HCT116 (cell line): ENCODE measurements around the gene GFM1. TPM values are rescaled to one million over a fixed set of nuclear protein-coding genes. Genes with fewer than 3 reads are reported as not detected.

Experiments used
- ATAC-seq: fragments of 200-7000 bp; cut with Tn5 transposase; 2 replicates; pipeline ENCODE4 v1.9.1; 2020; ENCODE audit warnings: mild to moderate bottlenecking, moderate library complexity
- BruUV-seq: library from RNA; stranded (reverse); fragments of 400-500 nt; replicated peaks from 2 replicates; lab custom pipeline; 2021; lab: Mats Ljungman, UMichigan
- CTCF ChIA-PET: fragments of 300-600 bp; sonication (Branson Sonifier 250); formaldehyde crosslinking; loops from one replicate; lab custom pipeline; 2021; ENCODE audit warnings: antibody characterized with exemption; lab: Charles Lee
- POLR2A ChIA-PET: fragments of 300-600, 350-600 bp; sonication (Branson Sonifier 250); formaldehyde crosslinking; loops from one replicate; lab custom pipeline; 2021; ENCODE audit warnings: antibody characterized with exemption; lab: Charles Lee
- RAD21 ChIA-PET, 2 experiments: fragments of 300-600 bp; sonication (Branson Sonifier 250); formaldehyde crosslinking; loops; one replicate each; lab custom pipeline; 2023; ENCODE audit warnings: low total read pairs in 2 of 2; ENCODE audit not compliant: uncharacterized antibody in 2 of 2, unreplicated experiment in 2 of 2, low non-redundant PET in 1 of 2; lab: Charles Lee
- DNase-seq: peaks from one replicate; pipeline ENCODE4 v3.0.0-alpha.2; 2010; ENCODE audit warnings: low read depth, low spot score
- H2AFZ ChIP-seq: fragments of 200-600 bp; shearing (Covaris generic), sonication (generic); 2 replicates; pipeline ENCODE4 v1.6.1; 2017; ENCODE audit warnings: low read depth, mixed run types, mixed read lengths, antibody characterized with exemption, low read length; ENCODE audit not compliant: poor library complexity, severe bottlenecking
- H3K27ac ChIP-seq: 2 replicates; pipeline ENCODE4 v1.5.1; 2012; ENCODE audit warnings: low read depth, low read length
- H3K27me3 ChIP-seq: fragments of 200-600 bp; sonication (generic); 2 replicates; pipeline ENCODE4 v1.6.1; 2016; ENCODE audit warnings: mixed run types, low read length, mixed read lengths; ENCODE audit not compliant: insufficient read depth
- H3K36me3 ChIP-seq, 2 experiments: fragments of 200-500 bp in 1 of 2; fragments of 200-600 bp in 1 of 2; sonication (Bioruptor generic) in 1 of 2; sonication (generic) in 1 of 2; 2 replicates each; pipeline versions ENCODE4 v1.5.1 to v1.6.1; 2014 to 2016; ENCODE audit warnings: low read length in 2 of 2, inconsistent platforms in 1 of 2, mixed read lengths in 1 of 2, mixed run types in 1 of 2; ENCODE audit not compliant: insufficient read depth in 2 of 2, control insufficient read depth in 1 of 2
- H3K4me1 ChIP-seq, 2 experiments: fragments of 200-600 bp in 1 of 2; sonication (generic) in 1 of 2; 2 replicates each; pipeline versions ENCODE4 v1.5.1 to v1.6.1; 2012 to 2017; ENCODE audit warnings: low read length in 2 of 2, inconsistent platforms in 1 of 2, mild to moderate bottlenecking in 1 of 2, mixed read lengths in 1 of 2, mixed run types in 1 of 2, moderate library complexity in 1 of 2; ENCODE audit not compliant: insufficient read depth in 2 of 2, control insufficient read depth in 1 of 2
- H3K4me2 ChIP-seq: fragments of 200-600 bp; sonication (generic); 2 replicates; pipeline ENCODE4 v1.6.1; 2017; ENCODE audit warnings: mixed run types, low read length, mixed read lengths
- H3K4me3 ChIP-seq, 2 experiments: fragments of 200-600 bp in 1 of 2; sonication (generic) in 1 of 2; replicated peaks in 1 of 2; 2 replicates each; pipeline ENCODE4 v1.5.1; 2011 to 2016; ENCODE audit warnings: low read length in 2 of 2, control low read depth in 1 of 2, low read depth in 1 of 2, mild to moderate bottlenecking in 1 of 2, mixed read lengths in 1 of 2, mixed run types in 1 of 2
- H3K79me2 ChIP-seq: fragments of 200-600 bp; sonication (generic); 2 replicates; pipeline ENCODE4 v1.6.1; 2017; ENCODE audit warnings: mild to moderate bottlenecking, mixed run types, low read length, moderate library complexity, mixed read lengths; ENCODE audit not compliant: insufficient read depth
- H3K9ac ChIP-seq: fragments of 200-600 bp; sonication (generic); 2 replicates; pipeline ENCODE4 v1.6.1; 2016; ENCODE audit warnings: low read length, mixed read lengths
- H3K9me2 ChIP-seq: fragments of 200-600 bp; sonication (generic), shearing (Covaris generic); 2 replicates; pipeline ENCODE4 v1.6.1; 2017; ENCODE audit warnings: mixed run types, mild to moderate bottlenecking, moderate library complexity; ENCODE audit not compliant: insufficient read depth
- H3K9me3 ChIP-seq, 2 experiments: fragments of 200-500 bp in 1 of 2; fragments of 200-600 bp in 1 of 2; sonication (Bioruptor generic) in 1 of 2; sonication (generic) in 1 of 2; 2 replicates each; pipeline ENCODE4 v1.6.1; 2014 to 2017; ENCODE audit warnings: low read length in 2 of 2, mixed read lengths in 2 of 2, inconsistent platforms in 1 of 2, low read depth in 1 of 2, mild to moderate bottlenecking in 1 of 2, mixed run types in 1 of 2, moderate library complexity in 1 of 2; ENCODE audit not compliant: control insufficient read depth in 1 of 2, insufficient read depth in 1 of 2
- H4K20me1 ChIP-seq: fragments of 200-600 bp; sonication (generic), shearing (Covaris generic); 2 replicates; pipeline ENCODE4 v1.6.1; 2017; ENCODE audit warnings: mixed run types, mild to moderate bottlenecking, moderate library complexity; ENCODE audit not compliant: insufficient read depth
- EGR1 ChIP-seq: IDR thresholded peaks from 2 replicates; pipeline ENCODE4 v1.6.1; 2012; ENCODE audit warnings: low read depth
- ELF1 ChIP-seq: IDR thresholded peaks from 2 replicates; pipeline ENCODE4 v1.6.1; 2012; ENCODE audit warnings: low read depth, borderline replicate concordance
- EZH2 ChIP-seq: fragments of 200-600 bp; sonication (generic); IDR thresholded peaks from 2 replicates; pipeline ENCODE4 v1.6.1; 2017; ENCODE audit warnings: antibody characterized with exemption, mixed run types
- POLR2A ChIP-seq: IDR thresholded peaks from 2 replicates; pipeline ENCODE4 v1.7.0; 2011; ENCODE audit warnings: borderline replicate concordance; ENCODE audit not compliant: insufficient read depth, insufficient read length; ENCODE audit errors: extremely low read depth
- POLR2AphosphoS5 ChIP-seq: IDR thresholded peaks from 2 replicates; pipeline ENCODE4 v1.6.1; 2011; ENCODE audit warnings: mild to moderate bottlenecking, low read depth, low read length, moderate library complexity
- RAD21 ChIP-seq: IDR thresholded peaks from 2 replicates; pipeline ENCODE4 v1.6.1; 2012; ENCODE audit warnings: low read depth, mild to moderate bottlenecking
- SP1 ChIP-seq: IDR thresholded peaks from 2 replicates; pipeline ENCODE4 v1.6.1; 2012; ENCODE audit warnings: low read depth
- SRF ChIP-seq: IDR thresholded peaks from 2 replicates; pipeline ENCODE4 v1.6.1; 2012; ENCODE audit warnings: low read depth
- TCF7L2 ChIP-seq: IDR thresholded peaks from 2 replicates; pipeline ENCODE4 v1.7.0; 2011; ENCODE audit warnings: borderline replicate concordance, inconsistent platforms; ENCODE audit not compliant: insufficient read depth, insufficient read length; ENCODE audit errors: extremely low read depth
- YY1 ChIP-seq: IDR thresholded peaks from 2 replicates; pipeline ENCODE4 v1.6.1; 2011; ENCODE audit warnings: low read length, low read depth, moderate library complexity, mild to moderate bottlenecking; ENCODE audit not compliant: insufficient replicate concordance; ENCODE audit errors: extremely low read depth
- ZFX ChIP-seq: fragments of 450-650 bp; IDR thresholded peaks from 2 replicates; pipeline ENCODE4 v1.6.1; 2017
- ZNF274 ChIP-seq: fragments of 200-500 bp; sonication (Bioruptor generic); IDR thresholded peaks from 2 replicates; pipeline ENCODE4 v1.6.1; 2014; ENCODE audit warnings: mild to moderate bottlenecking, low read depth, low read length, inconsistent platforms
- intact Hi-C: fragments of 100-400 bp; cut with micrococcal nuclease; formaldehyde crosslinking; loops from 2 replicates; pipeline ENCODE4 v1.10.0; 2022
- total RNA-seq: library from RNA; stranded (reverse); gene quantifications from one replicate; pipeline ENCODE4 v1.2.1, GENCODE V29; 2021; ENCODE audit not compliant: unreplicated experiment
- TF ChIP-seq, protein P1 (sequence below), 3 experiments: fragments of 200-600 bp in 1 of 3; sonication (generic) in 1 of 3; IDR thresholded peaks in 2 of 3; conservative IDR thresholded peaks in 1 of 3; 2 replicates each; pipeline ENCODE4 v1.5.1; 2012 to 2017; ENCODE audit warnings: low read depth in 2 of 3, low read length in 2 of 3, antibody characterized with exemption in 1 of 3, borderline replicate concordance in 1 of 3, control low read depth in 1 of 3, mild to moderate bottlenecking in 1 of 3, mixed read lengths in 1 of 3, mixed run types in 1 of 3, moderate library complexity in 1 of 3; ENCODE audit not compliant: insufficient read depth in 1 of 3
- TF ChIP-seq, protein P2 (sequence below): IDR thresholded peaks from 2 replicates; pipeline ENCODE4 v1.6.1; 2012; ENCODE audit warnings: low read depth
- TF ChIP-seq, protein P3 (sequence below): IDR thresholded peaks from 2 replicates; pipeline ENCODE4 v1.6.1; 2012

GFM1 gene
- total RNA-seq, 1 experiment from 2014 or later: 38.7 TPM

DNA sequence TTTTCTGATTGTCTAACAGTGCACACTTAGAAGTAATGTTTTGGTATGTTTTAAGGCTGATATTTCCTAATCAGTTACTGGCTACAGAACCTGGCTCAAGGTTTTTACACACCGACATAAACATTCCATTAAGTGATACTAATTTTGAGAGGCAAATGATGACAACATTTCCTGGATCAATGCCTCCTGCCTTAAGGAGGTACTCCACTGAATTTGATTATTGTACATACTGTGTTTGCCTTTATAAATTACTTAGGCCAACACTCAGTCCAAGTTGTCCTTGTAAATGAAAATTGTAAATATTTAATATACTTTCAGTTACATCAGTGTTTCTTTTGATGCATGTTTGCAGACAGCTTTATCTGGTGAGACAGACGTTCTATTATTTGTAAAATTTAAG is 52.3 kb downstream of the GFM1 start:
- H3K79me2 ChIP-seq: 0 out of 2 replicates have a peak, but pooled peaks cover 4% of the 10 kb centered on the region
- H3K27ac ChIP-seq: no peak overlapping the region
- intact Hi-C loops: no loop called here
- no peak overlapping the region for H3K4me3 ChIP-seq
- no peaks in the 10 kb centered on the region for H3K4me1 ChIP-seq
- no peak overlapping the region for H3K4me2 ChIP-seq
- no peaks in the 10 kb centered on the region for H3K9me2 ChIP-seq
- BruUV-seq: no TSS peak
- no peaks in the 10 kb centered on the region for H3K27me3 ChIP-seq
- H3K9ac ChIP-seq: no peak overlapping the region
- H4K20me1 ChIP-seq: 0 out of 2 replicates have a peak, but pooled peaks cover 5% of the 10 kb centered on the region
- H3K36me3 ChIP-seq: peaks cover 0 to 6% of the 10 kb centered on the region in 2 experiments; a peak in 2 of 4 replicates
- no peak overlapping the region for H2AFZ ChIP-seq
- ChIA-PET CTCF (no interaction called here), RAD21 (no interaction called here), POLR2A (no interaction called here)
- TF ChIP-seq ELF1 (no peak), EZH2 (no peak), POLR2A (no peak), SRF (no peak), POLR2AphosphoS5 (no peak)
- no peaks in the 10 kb centered on the region for H3K9me3 ChIP-seq
- ATAC-seq (no peak), DNase-seq (no peak)

DNA sequence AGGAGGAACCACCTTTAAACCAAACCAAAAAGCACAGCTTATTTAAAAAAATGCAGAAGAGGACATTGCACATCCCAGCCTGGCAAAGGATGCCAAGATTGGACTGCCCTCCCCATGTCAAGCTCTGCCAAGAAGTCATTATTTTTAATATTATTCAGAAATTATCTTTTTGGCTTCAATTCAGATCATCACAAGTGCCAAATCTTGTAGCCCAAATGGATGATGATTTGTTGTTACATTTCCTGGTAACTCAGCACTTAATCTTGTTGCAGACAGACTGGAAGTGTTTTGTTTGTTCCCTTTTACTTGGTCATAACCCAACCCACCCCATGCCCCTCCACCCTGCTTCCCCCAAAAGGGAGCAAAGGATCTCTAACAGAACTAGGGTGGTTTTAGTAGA is 56.2 kb downstream of the GFM1 start:
- H3K27me3 ChIP-seq: no peaks in the 10 kb centered on the region
- no peak overlapping the region for H3K4me2 ChIP-seq
- no peak for TF ChIP-seq RAD21
- no peak for TF ChIP-seq EGR1
- TF ChIP-seq, protein P1, sequence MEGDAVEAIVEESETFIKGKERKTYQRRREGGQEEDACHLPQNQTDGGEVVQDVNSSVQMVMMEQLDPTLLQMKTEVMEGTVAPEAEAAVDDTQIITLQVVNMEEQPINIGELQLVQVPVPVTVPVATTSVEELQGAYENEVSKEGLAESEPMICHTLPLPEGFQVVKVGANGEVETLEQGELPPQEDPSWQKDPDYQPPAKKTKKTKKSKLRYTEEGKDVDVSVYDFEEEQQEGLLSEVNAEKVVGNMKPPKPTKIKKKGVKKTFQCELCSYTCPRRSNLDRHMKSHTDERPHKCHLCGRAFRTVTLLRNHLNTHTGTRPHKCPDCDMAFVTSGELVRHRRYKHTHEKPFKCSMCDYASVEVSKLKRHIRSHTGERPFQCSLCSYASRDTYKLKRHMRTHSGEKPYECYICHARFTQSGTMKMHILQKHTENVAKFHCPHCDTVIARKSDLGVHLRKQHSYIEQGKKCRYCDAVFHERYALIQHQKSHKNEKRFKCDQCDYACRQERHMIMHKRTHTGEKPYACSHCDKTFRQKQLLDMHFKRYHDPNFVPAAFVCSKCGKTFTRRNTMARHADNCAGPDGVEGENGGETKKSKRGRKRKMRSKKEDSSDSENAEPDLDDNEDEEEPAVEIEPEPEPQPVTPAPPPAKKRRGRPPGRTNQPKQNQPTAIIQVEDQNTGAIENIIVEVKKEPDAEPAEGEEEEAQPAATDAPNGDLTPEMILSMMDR (IDR thresholded peaks at IDR 0.05 in 2 of 3, conservative IDR thresholded peaks at IDR 0.05 in 1 of 3; ENCODE audit: borderline replicate concordance in 1 of 3, insufficient read depth in 1 of 3, low read depth in 2 of 3, low read length in 2 of 3): no peak
- TF ChIP-seq SRF: no peak
- TF ChIP-seq ZNF274: no peak
- TF ChIP-seq, protein P2, sequence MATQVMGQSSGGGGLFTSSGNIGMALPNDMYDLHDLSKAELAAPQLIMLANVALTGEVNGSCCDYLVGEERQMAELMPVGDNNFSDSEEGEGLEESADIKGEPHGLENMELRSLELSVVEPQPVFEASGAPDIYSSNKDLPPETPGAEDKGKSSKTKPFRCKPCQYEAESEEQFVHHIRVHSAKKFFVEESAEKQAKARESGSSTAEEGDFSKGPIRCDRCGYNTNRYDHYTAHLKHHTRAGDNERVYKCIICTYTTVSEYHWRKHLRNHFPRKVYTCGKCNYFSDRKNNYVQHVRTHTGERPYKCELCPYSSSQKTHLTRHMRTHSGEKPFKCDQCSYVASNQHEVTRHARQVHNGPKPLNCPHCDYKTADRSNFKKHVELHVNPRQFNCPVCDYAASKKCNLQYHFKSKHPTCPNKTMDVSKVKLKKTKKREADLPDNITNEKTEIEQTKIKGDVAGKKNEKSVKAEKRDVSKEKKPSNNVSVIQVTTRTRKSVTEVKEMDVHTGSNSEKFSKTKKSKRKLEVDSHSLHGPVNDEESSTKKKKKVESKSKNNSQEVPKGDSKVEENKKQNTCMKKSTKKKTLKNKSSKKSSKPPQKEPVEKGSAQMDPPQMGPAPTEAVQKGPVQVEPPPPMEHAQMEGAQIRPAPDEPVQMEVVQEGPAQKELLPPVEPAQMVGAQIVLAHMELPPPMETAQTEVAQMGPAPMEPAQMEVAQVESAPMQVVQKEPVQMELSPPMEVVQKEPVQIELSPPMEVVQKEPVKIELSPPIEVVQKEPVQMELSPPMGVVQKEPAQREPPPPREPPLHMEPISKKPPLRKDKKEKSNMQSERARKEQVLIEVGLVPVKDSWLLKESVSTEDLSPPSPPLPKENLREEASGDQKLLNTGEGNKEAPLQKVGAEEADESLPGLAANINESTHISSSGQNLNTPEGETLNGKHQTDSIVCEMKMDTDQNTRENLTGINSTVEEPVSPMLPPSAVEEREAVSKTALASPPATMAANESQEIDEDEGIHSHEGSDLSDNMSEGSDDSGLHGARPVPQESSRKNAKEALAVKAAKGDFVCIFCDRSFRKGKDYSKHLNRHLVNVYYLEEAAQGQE: no peak
- no peak for TF ChIP-seq TCF7L2
- TF ChIP-seq, protein P3, sequence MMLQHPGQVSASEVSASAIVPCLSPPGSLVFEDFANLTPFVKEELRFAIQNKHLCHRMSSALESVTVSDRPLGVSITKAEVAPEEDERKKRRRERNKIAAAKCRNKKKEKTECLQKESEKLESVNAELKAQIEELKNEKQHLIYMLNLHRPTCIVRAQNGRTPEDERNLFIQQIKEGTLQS: no peak
- TF ChIP-seq SP1: no peak
- no peak for TF ChIP-seq YY1
- no peak for TF ChIP-seq ZFX
- ATAC-seq (no peak), DNase-seq (no peak)
- no peak overlapping the region for H2AFZ ChIP-seq
- ChIA-PET CTCF (no interaction called here), RAD21 (no interaction called here), POLR2A (no interaction called here)
- H3K9me2 ChIP-seq: no peaks in the 10 kb centered on the region
- H3K9me3 ChIP-seq: no peaks in the 10 kb centered on the region
- no TSS peak for BruUV-seq
- H3K36me3 ChIP-seq: no peaks in the 10 kb centered on the region; a peak in 1 of 4 replicates
- H3K79me2 ChIP-seq: peaks cover 8% of the 10 kb centered on the region; the same call in 1 of the 2 replicates
- no peaks in the 10 kb centered on the region for H3K4me1 ChIP-seq
- no peak overlapping the region for H3K27ac ChIP-seq
- no peak overlapping the region for H3K9ac ChIP-seq
- H4K20me1 ChIP-seq: no peaks in the 10 kb centered on the region
- intact Hi-C loops: no loop called here
- no peak overlapping the region for H3K4me3 ChIP-seq
